ENCODE results near the gene AMZ1.
"Not testable (repeated sequence)": the region's sequence is repeated elsewhere in the genome, so short reads cannot be mapped to it uniquely, and the experiment has no call there.

The AMZ1 gene

DNA sequence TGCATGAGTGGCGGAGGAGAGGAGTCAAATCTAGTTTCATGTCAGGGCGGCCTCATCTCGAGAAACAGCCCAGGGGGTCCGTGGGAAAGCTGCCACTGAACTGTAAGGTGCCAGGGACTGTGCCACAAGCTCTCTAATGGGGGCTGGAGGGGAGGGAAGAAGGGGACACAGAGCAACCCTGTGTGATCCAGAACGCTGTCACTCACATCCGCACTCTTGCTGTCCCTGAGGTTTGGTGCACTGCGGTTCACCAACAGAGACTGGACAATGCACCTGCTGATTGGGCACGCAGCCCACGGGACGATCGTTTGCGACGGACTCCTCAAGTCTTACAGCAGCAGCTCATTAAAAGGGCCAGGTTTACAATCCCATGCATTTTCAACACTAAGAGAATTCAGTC is 47.7 kb downstream of the AMZ1 start:
- ChIA-PET CTCF (interaction anchor here (0.7 to 23.9 kb wide), 14 partner anchors 16 to 129 kb away, joined by 3 to 441 read pairs (median 4); no protein-coding TSS in a partner anchor), POLR2A (interaction anchor here (0.6 to 5.5 kb wide), 12 partner anchors 18 to 214 kb away, joined by 3 to 105 read pairs (median 6); no protein-coding TSS in a partner anchor)
- 82% methylated on average over 9 of the region's 13 CpGs for WGBS (ENCODE audit: insufficient coverage)
- DNase-seq, result no peak
- Histone ChIP-seq H3K4me1 (ENCODE audit: control extremely low read depth in 1 of 4, control insufficient read depth in 4 of 4, insufficient read depth in 4 of 4, low read length in 3 of 4) (peaks cover 17 to 90% (median 84%) of the 10 kb centered on the region in 4 experiments), H3K4me3 (ENCODE audit: control insufficient read depth in 1 of 7, extremely low read depth in 1 of 7, insufficient read depth in 4 of 7, low read depth in 2 of 7, low read length in 6 of 7) (peak overlapping the region in 1 of 7 experiments; percentile 28), H3K9me3 (ENCODE audit: control extremely low read depth in 1 of 5, control insufficient read depth in 4 of 5, insufficient read depth in 2 of 5, low read depth in 1 of 5, low read length in 4 of 5) (no peaks in the 10 kb centered on the region), H3K27me3 (replicated peaks in 2 of 5; ENCODE audit: control insufficient read depth in 4 of 5, insufficient read depth in 5 of 5, low read length in 4 of 5) (no peaks in the 10 kb centered on the region), H3K36me3 (ENCODE audit: control insufficient read depth in 4 of 4, insufficient read depth in 4 of 4, low read length in 3 of 4) (peaks cover 6 to 31% (median 14%) of the 10 kb centered on the region in 4 experiments), H3K27ac (ENCODE audit: insufficient read depth in 1 of 2, low read depth in 1 of 2, low read length in 2 of 2, poor library complexity in 1 of 2, severe bottlenecking in 2 of 2) (peak overlapping the region; percentile 98 to 99)

DNA sequence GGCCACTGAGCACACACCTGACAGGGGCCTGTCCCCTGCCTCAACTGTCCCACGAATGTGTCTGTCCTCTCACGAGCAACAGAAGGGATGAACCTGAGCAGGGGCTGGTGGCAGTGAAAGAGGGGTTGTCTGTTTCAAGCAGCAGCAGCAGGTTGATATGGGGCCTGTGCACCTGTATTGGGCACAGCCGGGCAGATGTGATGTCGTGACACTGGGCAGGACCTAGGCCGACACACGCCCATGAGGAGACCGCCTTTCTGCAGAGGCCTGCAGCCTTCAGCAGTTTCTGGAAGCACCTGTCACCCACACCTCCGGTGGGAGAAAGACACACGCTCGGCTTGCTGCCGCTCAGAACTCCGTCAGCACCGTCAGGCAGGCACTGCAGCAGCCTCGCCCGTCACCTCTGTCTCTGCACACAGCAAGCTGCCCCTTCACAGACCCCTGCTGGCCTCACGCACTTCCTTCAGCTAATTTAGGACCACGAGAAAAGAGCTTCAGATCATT is 48.5 kb downstream of the AMZ1 start:
- POLR2A ChIA-PET, result interaction anchor here (0.6 to 5.5 kb wide), 5 partner anchors 18 to 188 kb away, joined by 3 to 105 read pairs (median 6); no protein-coding TSS in a partner anchor
- peak; percentile 64 to 93 (median 89) for DNase-seq
- H3K27ac ChIP-seq (ENCODE audit: insufficient read depth in 1 of 2, low read depth in 1 of 2, low read length in 2 of 2, poor library complexity in 1 of 2, severe bottlenecking in 2 of 2), result peak overlapping the region; percentile 98 to 99
- no peaks in the 10 kb centered on the region for H3K27me3 ChIP-seq (replicated peaks in 2 of 5; ENCODE audit: control insufficient read depth in 4 of 5, insufficient read depth in 5 of 5, low read length in 4 of 5)
- H3K36me3 ChIP-seq (ENCODE audit: control insufficient read depth in 4 of 4, insufficient read depth in 4 of 4, low read length in 3 of 4), result peaks cover 0 to 28% (median 8%) of the 10 kb centered on the region in 4 experiments
- H3K4me3 ChIP-seq (ENCODE audit: control insufficient read depth in 1 of 7, extremely low read depth in 1 of 7, insufficient read depth in 4 of 7, low read depth in 2 of 7, low read length in 6 of 7), result peak overlapping the region in 2 of 7 experiments; percentile 14 to 20
- 30% methylated on average over 10 of the region's 17 CpGs for WGBS (ENCODE audit: insufficient coverage)
- CTCF ChIA-PET, result interaction anchor here (0.7 to 23.9 kb wide), 11 partner anchors 14 to 128 kb away, joined by 3 to 441 read pairs (median 4); no protein-coding TSS in a partner anchor
- no peaks in the 10 kb centered on the region for H3K9me3 ChIP-seq (ENCODE audit: control extremely low read depth in 1 of 5, control insufficient read depth in 4 of 5, insufficient read depth in 2 of 5, low read depth in 1 of 5, low read length in 4 of 5)
- H3K4me1 ChIP-seq (ENCODE audit: control extremely low read depth in 1 of 4, control insufficient read depth in 4 of 4, insufficient read depth in 4 of 4, low read length in 3 of 4), result peaks cover 16 to 83% (median 80%) of the 10 kb centered on the region in 4 experiments

DNA sequence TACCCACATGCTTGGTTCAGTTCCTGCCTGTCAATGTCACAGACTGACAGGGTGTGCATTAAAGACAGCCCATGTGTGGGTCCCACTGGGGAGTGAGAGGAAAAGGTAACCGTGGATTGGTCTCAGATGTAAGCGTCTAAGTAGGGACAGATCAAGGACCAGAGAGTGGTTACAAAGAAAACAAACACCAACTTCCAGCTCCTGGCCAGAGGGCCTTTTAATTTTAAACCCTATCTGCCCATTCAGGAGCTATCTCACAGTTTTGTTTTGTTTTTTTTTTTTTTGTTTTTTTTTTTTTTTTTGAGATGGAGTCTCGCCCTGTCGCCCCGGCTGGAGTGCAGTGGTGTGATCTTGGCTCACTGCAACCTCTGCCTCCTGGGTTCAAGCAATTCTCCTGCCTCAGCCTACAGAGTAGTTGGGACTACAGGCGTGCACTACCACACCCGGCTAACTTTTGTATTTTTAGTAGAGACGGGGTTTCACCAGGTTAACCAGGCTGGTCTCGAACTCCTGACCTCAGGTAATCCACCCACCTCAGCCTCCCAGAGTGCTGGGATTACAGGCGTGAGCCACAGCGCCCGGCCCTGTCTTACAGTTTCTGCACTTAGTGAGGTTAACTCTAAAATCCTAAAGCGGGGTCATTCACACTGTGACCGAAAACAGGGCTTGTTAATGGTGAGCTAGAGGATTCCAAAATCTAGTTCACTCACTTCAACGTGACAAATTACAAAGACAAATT is 49.2 kb downstream of the AMZ1 start:
- DNase-seq; H3K27me3 ChIP-seq (replicated peaks in 2 of 5; ENCODE audit: control insufficient read depth in 4 of 5, insufficient read depth in 5 of 5, low read length in 4 of 5); H3K9me3 ChIP-seq (ENCODE audit: control extremely low read depth in 1 of 5, control insufficient read depth in 4 of 5, insufficient read depth in 2 of 5, low read depth in 1 of 5, low read length in 4 of 5): not testable (repeated sequence)
- Histone ChIP-seq H3K4me1 (ENCODE audit: control extremely low read depth in 1 of 4, control insufficient read depth in 4 of 4, insufficient read depth in 4 of 4, low read length in 3 of 4) (peaks cover 15 to 77% (median 73%) of the 10 kb centered on the region in 4 experiments), H3K4me3 (ENCODE audit: control insufficient read depth in 1 of 7, extremely low read depth in 1 of 7, insufficient read depth in 4 of 7, low read depth in 2 of 7, low read length in 6 of 7) (peak overlapping the region in 2 of 7 experiments; percentile 14 to 20), H3K27ac (ENCODE audit: insufficient read depth in 1 of 2, low read depth in 1 of 2, low read length in 2 of 2, poor library complexity in 1 of 2, severe bottlenecking in 2 of 2) (peak overlapping the region; percentile 98 to 99), H3K36me3 (ENCODE audit: control insufficient read depth in 4 of 4, insufficient read depth in 4 of 4, low read length in 3 of 4) (peaks cover 0 to 23% (median 7%) of the 10 kb centered on the region in 4 experiments)
- POLR2A ChIA-PET, result interaction anchor here (0.6 to 5.5 kb wide), 5 partner anchors 19 to 187 kb away, joined by 3 to 105 read pairs (median 6); no protein-coding TSS in a partner anchor
- CTCF ChIA-PET, result interaction anchor here (0.5 to 23.9 kb wide), 14 partner anchors 13 to 157 kb away, joined by 3 to 441 read pairs (median 4); no protein-coding TSS in a partner anchor
- 97% methylated on average over 5 of the region's 15 CpGs for WGBS (ENCODE audit: insufficient coverage)

- Histone ChIP-seq H3K27ac (ENCODE audit: insufficient read depth in 1 of 2, low read depth in 1 of 2, low read length in 2 of 2, poor library complexity in 1 of 2, severe bottlenecking in 2 of 2) (peak overlapping the region; percentile 79 to 85), H3K27me3 (replicated peaks in 2 of 5; ENCODE audit: control insufficient read depth in 4 of 5, insufficient read depth in 5 of 5, low read length in 4 of 5) (no peaks in the 10 kb centered on the region), H3K36me3 (ENCODE audit: control insufficient read depth in 4 of 4, insufficient read depth in 4 of 4, low read length in 3 of 4) (peaks cover 0 to 23% (median 4%) of the 10 kb centered on the region in 4 experiments), H3K4me3 (ENCODE audit: control insufficient read depth in 1 of 7, extremely low read depth in 1 of 7, insufficient read depth in 4 of 7, low read depth in 2 of 7, low read length in 6 of 7) (peak overlapping the region in 4 of 7 experiments; percentile 2 to 58 (median 26)), H3K9me3 (ENCODE audit: control extremely low read depth in 1 of 5, control insufficient read depth in 4 of 5, insufficient read depth in 2 of 5, low read depth in 1 of 5, low read length in 4 of 5) (no peaks in the 10 kb centered on the region), H3K4me1 (ENCODE audit: control extremely low read depth in 1 of 4, control insufficient read depth in 4 of 4, insufficient read depth in 4 of 4, low read length in 3 of 4) (peaks cover 15 to 69% (median 66%) of the 10 kb centered on the region in 4 experiments)
- ChIA-PET CTCF (interaction anchor here (0.5 to 23.9 kb wide), 12 partner anchors 19 to 156 kb away, joined by 3 to 441 read pairs (median 3); no protein-coding TSS in a partner anchor), POLR2A (interaction anchor here (0.6 to 5.5 kb wide), 9 partner anchors 13 to 220 kb away, joined by 3 to 105 read pairs (median 4); no protein-coding TSS in a partner anchor)
- 2% methylated on average over 7 of the region's 18 CpGs for WGBS (ENCODE audit: insufficient coverage)
- peak; percentile 79 to 92 (median 90) for DNase-seq
Observed at GRCh38 chr7:2737771-2738540, 50.0 kb downstream of the AMZ1 start.

GRCh38 chr7:2738766-2739549 is 51.0 kb downstream of the AMZ1 start:
- Histone ChIP-seq H3K9me3 (ENCODE audit: control extremely low read depth in 1 of 5, control insufficient read depth in 4 of 5, insufficient read depth in 2 of 5, low read depth in 1 of 5, low read length in 4 of 5) (peaks cover 0 to 6% (median 0%) of the 10 kb centered on the region in 5 experiments), H3K27ac (ENCODE audit: insufficient read depth in 1 of 2, low read depth in 1 of 2, low read length in 2 of 2, poor library complexity in 1 of 2, severe bottlenecking in 2 of 2) (peak overlapping the region; percentile 79 to 85), H3K4me1 (ENCODE audit: control extremely low read depth in 1 of 4, control insufficient read depth in 4 of 4, insufficient read depth in 4 of 4, low read length in 3 of 4) (peaks cover 9 to 59% (median 56%) of the 10 kb centered on the region in 4 experiments), H3K4me3 (ENCODE audit: control insufficient read depth in 1 of 7, extremely low read depth in 1 of 7, insufficient read depth in 4 of 7, low read depth in 2 of 7, low read length in 6 of 7) (peak overlapping the region in 2 of 7 experiments; percentile 41 to 58), H3K27me3 (replicated peaks in 2 of 5; ENCODE audit: control insufficient read depth in 4 of 5, insufficient read depth in 5 of 5, low read length in 4 of 5) (no peaks in the 10 kb centered on the region), H3K36me3 (ENCODE audit: control insufficient read depth in 4 of 4, insufficient read depth in 4 of 4, low read length in 3 of 4) (peaks cover 0 to 17% (median 5%) of the 10 kb centered on the region in 4 experiments)
- no peak for DNase-seq
- CTCF ChIA-PET, result interaction anchor here (0.6 to 23.9 kb wide), 8 partner anchors 14 to 89 kb away, joined by 3 to 441 read pairs (median 3); no protein-coding TSS in a partner anchor
- POLR2A ChIA-PET, result interaction anchor here (0.6 to 5.5 kb wide), 9 partner anchors 13 to 221 kb away, joined by 3 to 105 read pairs (median 4); no protein-coding TSS in a partner anchor
- 93% methylated on average over 13 of the region's 19 CpGs for WGBS (ENCODE audit: insufficient coverage)

All from common myeloid progenitor, CD34-positive (primary cell).